Endothelial cell of umbilical vein (primary cell): Measurements from ENCODE around the gene SLC25A24. TPM values are rescaled to one million over a fixed set of nuclear protein-coding genes. Genes with fewer than 3 reads are reported as not detected.

Experiments
- BruUV-seq: library from RNA; stranded (reverse); fragments of 400-500 nt; replicated peaks from 2 replicates; lab custom pipeline; 2021; lab: Mats Ljungman, UMichigan
- CTCF ChIA-PET: fragments of 300-600, 350-600 bp; sonication (Branson Sonifier 250); formaldehyde crosslinking; loops from one replicate; lab custom pipeline; 2021; ENCODE audit warnings: antibody characterized with exemption, inconsistent platforms; lab: Charles Lee
- POLR2A ChIA-PET: fragments of 300-600, 350-600 bp; sonication (Branson Sonifier 250); formaldehyde crosslinking; loops from one replicate; lab custom pipeline; 2021; ENCODE audit warnings: antibody characterized with exemption, inconsistent platforms; lab: Charles Lee
- DNase-seq: peaks from one replicate; pipeline ENCODE4 v3.0.0-alpha.2; 2011; ENCODE audit warnings: low read depth, low spot score
- FAIRE-seq: peaks from 2 replicates; lab custom pipeline; 2011; peaks lifted over from hg19 to GRCh38; lab: Jason Lieb, UNC
- H2AFZ ChIP-seq: 2 replicates; pipeline ENCODE4 v1.6.0; 2012; ENCODE audit warnings: low read depth, low read length, control low read depth, inconsistent platforms
- H3K27ac ChIP-seq: 2 replicates; pipeline ENCODE4 v1.5.1; 2011; ENCODE audit warnings: low read depth, mild to moderate bottlenecking, control low read depth, low read length, moderate library complexity; ENCODE audit not compliant: insufficient read depth
- H3K27me3 ChIP-seq, 2 experiments: 2 replicates each; pipeline versions ENCODE4 v1.6.0 to v1.6.1; 2011; ENCODE audit warnings: low read length in 2 of 2, mixed read lengths in 1 of 2; ENCODE audit not compliant: control insufficient read depth in 2 of 2, insufficient read depth in 2 of 2
- H3K36me3 ChIP-seq, 2 experiments: 2 replicates in 1 of 2; 3 replicates in 1 of 2; pipeline ENCODE4 v1.5.1; 2011; ENCODE audit warnings: low read length in 2 of 2, mild to moderate bottlenecking in 1 of 2, moderate library complexity in 1 of 2; ENCODE audit not compliant: control insufficient read depth in 2 of 2, insufficient read depth in 2 of 2; ENCODE audit errors: extremely low read depth in 1 of 2
- H3K4me1 ChIP-seq: 3 replicates; pipeline ENCODE4 v1.5.1; 2011; ENCODE audit warnings: mild to moderate bottlenecking, low read length; ENCODE audit not compliant: control insufficient read depth, insufficient read depth; ENCODE audit errors: extremely low read depth
- H3K4me2 ChIP-seq: 2 replicates; pipeline ENCODE4 v1.6.1; 2011; ENCODE audit warnings: low read length, control low read depth, mixed read lengths; ENCODE audit not compliant: insufficient read depth
- H3K4me3 ChIP-seq, 3 experiments: fragments of 200-600 bp in 1 of 3; sonication (generic), shearing (Covaris generic) in 1 of 3; replicated peaks in 1 of 3; 2 replicates each; pipeline ENCODE4 v1.5.1; 2011 to 2016; ENCODE audit warnings: control low read depth in 3 of 3, low read length in 3 of 3, mild to moderate bottlenecking in 2 of 3, inconsistent platforms in 1 of 3, low read depth in 1 of 3, moderate library complexity in 1 of 3; ENCODE audit not compliant: insufficient read depth in 1 of 3
- H3K79me2 ChIP-seq: 2 replicates; pipeline ENCODE4 v1.6.0; 2012; ENCODE audit warnings: low read length, inconsistent platforms; ENCODE audit not compliant: control insufficient read depth, insufficient read depth
- H3K9ac ChIP-seq: replicated peaks from 2 replicates; pipeline ENCODE3; 2011; ENCODE audit warnings: low read length, control low read depth; ENCODE audit not compliant: insufficient read depth; ENCODE audit errors: extremely low read depth
- H3K9me1 ChIP-seq: replicated peaks from 3 replicates; pipeline ENCODE4 v1.6.0; 2011; ENCODE audit warnings: mild to moderate bottlenecking, low read length; ENCODE audit not compliant: control insufficient read depth, insufficient read depth; ENCODE audit errors: extremely low read depth
- H3K9me3 ChIP-seq: replicated peaks from 2 replicates; pipeline ENCODE4 v1.5.1; 2012; ENCODE audit warnings: low read length, inconsistent platforms; ENCODE audit not compliant: control insufficient read depth, insufficient read depth
- H4K20me1 ChIP-seq: replicated peaks from 2 replicates; pipeline ENCODE3; 2011; ENCODE audit warnings: mild to moderate bottlenecking, low read length; ENCODE audit not compliant: control insufficient read depth, insufficient read depth; ENCODE audit errors: extremely low read depth
- CTCF ChIP-seq, 2 donors: IDR thresholded peaks; 1 replicate in 1 of 2; 2 replicates in 1 of 2; pipeline ENCODE4 v1.5.1; 2011; ENCODE audit warnings: low read length in 2 of 2, mild to moderate bottlenecking in 2 of 2, moderate library complexity in 2 of 2, control low read depth in 1 of 2, inconsistent platforms in 1 of 2, low read depth in 1 of 2; ENCODE audit not compliant: insufficient read depth in 1 of 2; ENCODE audit errors: extremely low read depth in 1 of 2
- EZH2 ChIP-seq: IDR thresholded peaks from 2 replicates; pipeline ENCODE4 v1.6.1; 2012; ENCODE audit warnings: borderline replicate concordance, low read depth, mild to moderate bottlenecking, moderate library complexity, low read length, inconsistent platforms; ENCODE audit not compliant: severe bottlenecking
- FOS ChIP-seq: IDR thresholded peaks from 2 replicates; pipeline ENCODE4 v1.6.1; 2011; ENCODE audit warnings: mild to moderate bottlenecking, low read length, moderate library complexity, borderline replicate concordance; ENCODE audit not compliant: insufficient read depth
- GATA2 ChIP-seq: IDR thresholded peaks from 2 replicates; pipeline ENCODE4 v1.7.0; 2011; ENCODE audit warnings: low read depth, mild to moderate bottlenecking, moderate library complexity, mixed read lengths, low read length; ENCODE audit not compliant: insufficient read length, insufficient read depth
- MAX ChIP-seq: IDR thresholded peaks from 2 replicates; pipeline ENCODE4 v1.6.1; 2011; ENCODE audit not compliant: insufficient read depth, insufficient read length
- MYC ChIP-seq: IDR thresholded peaks from one replicate; pipeline ENCODE4 v1.6.1; 2011; ENCODE audit warnings: mild to moderate bottlenecking, low read depth, low read length
- POLR2A ChIP-seq: IDR thresholded peaks from 2 replicates; pipeline ENCODE4 v1.6.1; 2012; ENCODE audit warnings: low read depth, mild to moderate bottlenecking, control low read depth, low read length
- POLR2AphosphoS5 ChIP-seq: IDR thresholded peaks from 2 replicates; pipeline ENCODE4 v1.6.1; 2012; ENCODE audit warnings: low read depth, mild to moderate bottlenecking, control low read depth, low read length, moderate library complexity; ENCODE audit not compliant: insufficient read depth
- dilution Hi-C: fragments of 300-500 bp; cut with MboI; formaldehyde crosslinking; loops from one replicate; pipeline ENCODE4 v1.15.0; 2019; ENCODE audit warnings: low sequenced_read_pairs; ENCODE audit not compliant: extremely low pct_ligation_motif_present
- intact Hi-C: fragments of 100-400 bp; cut with micrococcal nuclease; formaldehyde crosslinking; loops from one replicate; pipeline ENCODE4 v1.10.0; 2022
- polyA plus RNA-seq, 4 experiments: library from polyadenylated mRNA; depleted of rRNA in 3 of 4; stranded (reverse) in 3 of 4; unstranded in 1 of 4; fragments of >200 nt; gene quantifications; 2 replicates each; pipeline versions ENCODE4 v1.2.1 to v1.2.3, GENCODE V29; 2011 to 2012; ENCODE audit warnings: missing spikeins in 1 of 4
- total RNA-seq: library from RNA; stranded (reverse); gene quantifications from 2 replicates; pipeline ENCODE4 v1.2.3, GENCODE V29; 2021

Gene SLC25A24
- total and polyA plus RNA-seq, 2 donors (not counting 3 experiments of a cell fraction or from before 2014, with no cell fraction given), result 16.9 to 45.8 TPM

GRCh38 chr1:108084866-108085477 is 115.2 kb downstream of the SLC25A24 start:
- no peaks in the 10 kb centered on the region for H3K9me3 ChIP-seq
- H2AFZ ChIP-seq, result no peak overlapping the region
- no peaks in the 10 kb centered on the region for H3K4me1 ChIP-seq
- no peak overlapping the region for H3K4me3 ChIP-seq
- dilution Hi-C loops, result no loop called here
- no peak overlapping the region for H3K9ac ChIP-seq
- no peaks in the 10 kb centered on the region for H4K20me1 ChIP-seq
- H3K79me2 ChIP-seq, result no peaks in the 10 kb centered on the region
- TF ChIP-seq POLR2AphosphoS5, result no peak
- TF ChIP-seq MYC, result no peak
- TF ChIP-seq GATA2, result no peak
- no peak for TF ChIP-seq EZH2
- TF ChIP-seq FOS, result no peak
- no peak for TF ChIP-seq CTCF (IDR thresholded peaks at IDR 0.05; ENCODE audit: extremely low read depth in 1 of 2, insufficient read depth in 1 of 2, low read depth in 1 of 2, low read length in 2 of 2)
- no peak for TF ChIP-seq MAX
- TF ChIP-seq POLR2A, result no peak
- ChIA-PET POLR2A (interaction anchor here (1.1 kb wide), 1 partner anchor 209 kb away, joined by 3 read pairs; no protein-coding TSS in a partner anchor), CTCF (interaction anchor here (0.6 kb wide), 1 partner anchor 41 kb away, joined by 3 read pairs; no protein-coding TSS in a partner anchor)
- H3K27me3 ChIP-seq, result peaks cover 0 to 3% of the 10 kb centered on the region in 2 experiments
- H3K27ac ChIP-seq, result no peak overlapping the region
- intact Hi-C loops, result no loop called here
- no peaks in the 10 kb centered on the region for H3K9me1 ChIP-seq
- FAIRE-seq, result no peak
- no peak for DNase-seq
- BruUV-seq, result no TSS peak
- no peaks in the 10 kb centered on the region for H3K36me3 ChIP-seq
- no peak overlapping the region for H3K4me2 ChIP-seq

Other genes starting within 250 kb of the SLC25A24 start
- gene VAV3, start 235.2 kb downstream of the SLC25A24 start, total RNA-seq, result 1.5 and 2.1 TPM in 2 replicates
- gene VAV3, start 235.2 kb downstream of the SLC25A24 start, polyA plus RNA-seq, result 0.10 and 0.18 TPM in 2 replicates
- gene NBPF4, start 43.7 kb upstream of the SLC25A24 start, total RNA-seq, result not detected in 2 replicates
- not detected in 2 replicates for gene NBPF4, start 43.7 kb upstream of the SLC25A24 start, polyA plus RNA-seq
- gene NBPF6, start 250.0 kb upstream of the SLC25A24 start, total RNA-seq, result not detected in 2 replicates
- gene NBPF6, start 250.0 kb upstream of the SLC25A24 start, polyA plus RNA-seq, result not detected in 2 replicates